Measurements from ENCODE around the gene ODF4.
"Not testable (repeated sequence)": the region's sequence is repeated elsewhere in the genome, so short reads cannot be mapped to it uniquely, and the experiment has no call there.

The ODF4 gene

DNA sequence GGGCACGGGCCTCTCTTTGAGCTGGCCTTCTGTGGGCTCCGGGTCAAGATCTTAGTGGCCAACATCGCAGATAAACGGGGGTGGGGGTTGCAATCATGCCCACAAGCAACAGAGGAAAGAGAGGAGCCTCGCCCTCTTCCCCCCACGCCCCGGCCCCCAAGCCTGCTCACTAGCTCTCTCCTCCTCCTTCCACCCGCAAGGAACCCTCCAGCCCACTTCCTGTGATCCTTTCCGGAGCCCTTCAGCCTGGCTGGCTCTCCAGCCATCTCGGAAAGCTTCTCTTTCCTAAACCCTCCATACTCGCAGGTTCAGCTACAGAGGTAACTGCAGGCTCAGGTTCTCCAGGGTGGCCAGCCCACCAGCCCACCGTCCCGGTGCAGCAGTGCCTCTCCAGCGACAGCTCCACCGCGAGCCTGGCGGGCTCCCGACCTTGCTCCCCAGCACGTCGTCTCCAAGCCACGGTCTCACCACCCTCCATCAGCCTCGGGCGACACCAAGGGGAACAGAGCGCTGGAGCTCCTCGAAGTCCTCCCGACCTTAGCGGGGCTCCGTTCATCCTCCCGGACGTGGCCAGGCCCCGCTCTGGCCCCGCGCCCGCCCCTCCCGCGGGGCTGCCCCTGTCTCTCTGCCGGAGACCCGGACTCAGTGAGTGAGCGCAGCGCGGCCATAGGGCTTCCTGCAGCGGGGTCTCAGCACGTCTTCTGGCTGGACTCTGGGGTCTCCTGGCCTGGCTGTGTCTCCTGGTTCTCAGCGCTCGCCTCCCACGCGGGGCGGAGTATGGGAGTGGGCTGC lies 12.9 kb upstream of the ODF4 start:
- peak; percentile 32 for DNase-seq (ENCODE audit: low read depth)

GRCh38 chr17:8327303-8327649 lies 12.4 kb upstream of the ODF4 start:
- no peak for DNase-seq (ENCODE audit: low read depth)

DNA sequence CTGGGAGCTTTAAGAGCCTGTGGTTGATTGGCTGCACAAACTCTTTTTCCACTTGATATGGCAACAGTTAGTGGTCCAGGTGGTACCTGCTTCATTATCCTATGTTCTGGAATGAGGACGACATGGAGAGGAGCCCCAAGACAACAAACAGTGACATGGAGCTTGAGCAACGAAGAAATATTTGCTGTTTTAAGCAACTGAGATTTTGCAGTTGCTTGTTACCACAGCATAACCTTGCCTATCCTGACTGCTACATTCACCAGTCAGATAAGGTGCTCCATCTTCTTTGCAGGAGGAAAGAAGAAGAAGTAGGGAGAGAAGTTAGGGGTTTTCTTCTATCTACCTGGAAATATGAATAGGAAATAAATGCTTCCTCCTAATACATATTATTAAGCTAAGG lies 7.5 kb upstream of the ODF4 start:
- no peak for DNase-seq (ENCODE audit: low read depth)

GRCh38 chr17:8332688-8333087 lies 7.0 kb upstream of the ODF4 start:
- DNase-seq (ENCODE audit: low read depth): no peak

- no peak for DNase-seq (ENCODE audit: low read depth)
These were observed 6.4 kb upstream of the ODF4 start for GRCh38 chr17:8333281-8333680.

DNA sequence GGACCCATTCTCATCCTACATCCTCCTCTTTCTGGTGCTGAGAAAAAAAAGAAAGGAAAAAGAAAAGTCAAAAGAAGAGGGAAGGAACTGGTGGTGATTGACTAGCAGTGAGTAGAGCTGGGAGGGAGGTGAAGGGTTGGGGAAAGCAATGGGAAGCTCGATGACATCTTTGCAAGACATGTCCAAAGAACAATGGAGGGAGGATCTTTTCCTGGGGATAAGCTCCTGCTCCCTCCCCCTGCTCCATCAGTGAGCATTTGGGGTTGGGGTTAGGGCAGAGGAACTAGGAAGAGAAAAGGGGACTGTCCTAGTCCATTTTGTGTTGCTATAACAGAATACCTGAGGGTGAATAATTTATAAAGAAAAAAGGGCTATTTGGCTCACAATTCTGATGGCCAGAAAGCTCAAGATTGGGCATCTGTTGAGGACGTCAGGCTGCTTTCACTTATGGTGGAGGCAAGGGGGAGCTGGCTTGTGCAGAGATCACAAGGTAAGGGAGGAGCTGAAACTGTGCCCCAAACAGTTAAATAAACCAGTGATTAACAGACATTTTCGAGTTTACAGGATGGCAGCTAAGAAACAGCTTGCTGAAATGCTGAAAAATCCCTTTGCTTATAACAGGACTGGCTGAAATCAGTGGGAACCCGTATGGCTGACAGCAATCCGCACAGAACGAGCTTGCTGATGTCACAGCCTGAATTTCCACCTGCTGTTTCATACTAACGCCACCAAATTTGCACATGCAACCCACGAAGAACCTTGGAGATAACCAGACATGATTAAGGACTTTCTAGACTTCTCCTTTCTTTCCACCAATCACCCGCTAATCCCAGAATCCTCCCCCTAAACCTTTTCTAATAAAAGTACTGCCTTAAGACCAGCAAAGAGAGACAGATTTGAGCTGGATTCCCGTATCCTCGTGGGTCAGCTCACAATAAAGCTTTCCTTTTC lies 1.6 kb upstream of the ODF4 start:
- no peak for DNase-seq (ENCODE audit: low read depth)

GRCh38 chr17:8338753-8339140 lies 893 bp upstream of the ODF4 start:
- DNase-seq (ENCODE audit: low read depth): no peak

GRCh38 chr17:8341456-8341855 lies 1.8 kb downstream of the ODF4 start:
- no peak for DNase-seq (ENCODE audit: low read depth)

GRCh38 chr17:8345052-8345690 lies 5.5 kb downstream of the ODF4 start:
- DNase-seq (ENCODE audit: low read depth): no peak

- no peak for DNase-seq (ENCODE audit: low read depth)
These were observed 6.5 kb downstream of the ODF4 start for GRCh38 chr17:8345951-8346665.

- not testable (repeated sequence) for DNase-seq (ENCODE audit: low read depth)
These were observed 7.4 kb downstream of the ODF4 start for GRCh38 chr17:8347001-8347400.

DNA sequence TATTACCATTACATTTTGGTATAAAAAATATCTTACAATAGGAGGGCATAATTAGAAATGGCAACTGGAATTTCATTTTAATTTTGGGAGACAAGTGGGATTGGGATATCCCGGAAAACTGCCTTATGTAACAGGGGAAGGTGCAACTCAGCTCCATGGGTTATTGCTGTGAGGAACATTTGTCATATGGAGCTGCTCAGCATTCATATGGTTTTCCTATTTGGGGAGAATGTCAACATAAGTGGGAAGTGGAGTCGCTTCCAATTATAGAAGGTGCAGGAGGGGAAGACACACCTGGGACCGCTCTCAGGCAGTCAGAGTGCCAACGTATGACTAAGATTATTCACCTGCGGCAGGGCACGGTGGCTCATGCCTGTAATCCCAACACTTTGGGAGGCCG lies 10.7 kb downstream of the ODF4 start:
- DNase-seq (ENCODE audit: low read depth): no peak

DNA sequence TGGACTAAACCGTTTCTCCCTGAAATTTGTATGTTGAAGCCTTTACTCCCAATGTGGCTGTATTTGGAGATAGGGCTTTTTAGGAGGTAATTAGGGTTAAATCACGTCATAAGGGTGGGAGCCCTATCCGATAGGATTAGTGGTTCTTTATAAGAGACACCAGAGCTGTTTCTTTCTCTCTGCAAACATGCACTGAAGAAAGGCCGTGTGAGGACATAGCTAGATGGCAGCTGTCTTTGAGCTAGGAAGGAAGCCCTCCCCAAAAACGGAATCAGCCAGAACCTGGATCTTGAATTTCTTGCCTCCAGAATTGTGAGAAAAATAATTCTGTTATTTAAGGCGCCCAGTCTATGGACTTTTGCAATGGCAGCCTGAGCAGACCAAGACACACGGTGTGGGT lies 14.1 kb downstream of the ODF4 start:
- no peak for DNase-seq (ENCODE audit: low read depth)

DNA sequence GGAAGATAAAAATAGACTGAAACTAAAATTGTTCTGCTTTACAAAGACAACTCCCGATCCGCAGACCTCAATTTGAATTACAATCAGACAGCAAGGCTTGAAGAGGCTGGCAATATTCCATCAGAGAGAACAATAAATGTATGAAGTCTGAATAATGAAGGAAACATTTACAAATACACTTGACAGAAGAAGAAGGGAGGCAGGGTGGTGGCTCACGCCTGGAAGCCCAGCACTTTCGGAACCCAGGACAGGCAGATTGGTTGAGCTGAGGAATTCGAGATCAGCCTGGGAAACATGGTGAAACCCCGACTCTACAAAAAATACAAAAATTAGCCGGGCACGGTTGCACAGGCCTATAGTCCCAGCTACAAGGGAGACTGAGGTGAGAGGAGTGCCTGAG lies 14.6 kb downstream of the ODF4 start:
- no peak for DNase-seq (ENCODE audit: low read depth)

DNA sequence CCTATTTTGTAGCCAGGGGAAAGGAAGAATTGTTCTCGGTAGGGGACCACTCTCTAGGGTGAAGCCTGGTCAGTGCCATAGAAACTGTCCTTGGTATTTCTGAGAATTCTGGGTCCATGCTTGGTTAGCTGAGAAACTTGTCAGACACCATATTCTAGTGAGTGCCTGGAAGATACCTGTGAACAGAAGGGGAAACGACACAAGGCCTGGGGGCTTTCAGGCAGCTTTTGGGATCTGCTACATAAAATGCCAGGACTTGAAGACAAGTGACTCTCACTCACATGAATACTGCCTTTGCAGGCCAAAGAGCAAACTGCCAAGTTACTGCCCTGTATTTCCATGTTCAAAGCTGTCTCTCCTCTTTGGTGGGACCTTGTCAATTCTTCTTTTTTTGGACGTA lies 18.3 kb downstream of the ODF4 start:
- no peak for DNase-seq (ENCODE audit: low read depth)

DNA sequence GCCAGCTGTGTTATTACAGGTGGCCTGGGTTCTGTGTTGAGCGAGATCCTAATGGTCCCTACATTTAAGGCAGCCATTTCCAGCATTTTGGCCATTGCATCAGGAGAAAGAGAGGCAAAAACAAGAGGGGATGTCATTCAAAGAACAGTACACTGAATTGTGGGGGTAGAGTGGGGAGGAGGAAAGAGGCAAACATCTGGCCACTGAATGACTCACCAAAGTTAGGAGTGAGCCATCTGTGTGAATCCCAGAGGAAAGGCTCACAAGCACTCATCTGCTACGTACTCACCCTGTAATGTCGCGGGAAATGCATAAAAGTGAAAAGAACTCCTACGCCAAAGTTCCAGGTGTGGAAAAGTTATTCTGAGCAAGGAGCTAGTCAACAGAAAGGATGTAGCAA lies 20.1 kb downstream of the ODF4 start:
- peak; percentile 89 for DNase-seq (ENCODE audit: low read depth)

GRCh38 chr17:8360260-8360659 lies 20.6 kb downstream of the ODF4 start:
- no peak for DNase-seq (ENCODE audit: low read depth)

DNA sequence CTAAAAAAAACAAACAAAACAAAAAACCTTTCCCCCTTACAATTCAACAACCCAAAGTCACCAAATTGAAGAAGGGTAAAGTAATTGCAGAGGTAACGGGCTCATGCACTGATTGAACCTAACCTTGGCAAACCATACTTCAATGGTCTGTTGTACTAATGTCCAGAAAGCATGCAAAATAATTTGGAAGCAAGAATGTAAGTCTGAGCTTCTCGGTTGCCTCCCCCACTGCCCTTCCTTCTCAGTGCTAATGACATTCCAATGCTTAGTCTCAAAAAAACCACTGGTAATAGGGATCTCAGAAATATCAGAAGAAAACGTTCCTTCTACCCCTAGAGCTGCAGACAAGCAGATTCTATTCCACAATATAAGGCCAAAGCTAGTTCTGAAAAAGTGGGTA lies 21.1 kb downstream of the ODF4 start:
- no peak for DNase-seq (ENCODE audit: low read depth)

GRCh38 chr17:8362651-8363332 lies 23.2 kb downstream of the ODF4 start:
- DNase-seq (ENCODE audit: low read depth): peak; percentile 48

GRCh38 chr17:8365143-8365542 lies 25.5 kb downstream of the ODF4 start:
- peak; percentile 71 for DNase-seq (ENCODE audit: low read depth)

DNA sequence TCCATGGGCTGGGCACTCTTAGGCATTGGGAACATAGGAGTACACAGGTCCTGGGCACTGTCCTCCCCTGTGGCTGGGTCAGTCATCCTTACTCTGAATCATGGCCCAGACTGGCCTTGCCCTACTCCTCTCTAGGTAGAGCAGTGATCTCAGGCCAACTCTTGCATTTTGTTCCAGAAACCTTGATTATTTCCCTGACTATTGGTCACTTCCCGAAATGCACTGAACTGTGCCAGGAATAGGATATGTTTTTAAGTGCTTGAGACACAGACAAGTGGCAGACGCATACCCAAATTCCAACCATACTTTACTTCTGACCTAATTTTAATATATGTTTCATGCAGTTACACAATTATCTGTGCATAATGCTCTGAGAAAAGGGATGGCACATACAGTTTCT lies 26.6 kb downstream of the ODF4 start:
- peak; percentile 75 for DNase-seq (ENCODE audit: low read depth)

DNA sequence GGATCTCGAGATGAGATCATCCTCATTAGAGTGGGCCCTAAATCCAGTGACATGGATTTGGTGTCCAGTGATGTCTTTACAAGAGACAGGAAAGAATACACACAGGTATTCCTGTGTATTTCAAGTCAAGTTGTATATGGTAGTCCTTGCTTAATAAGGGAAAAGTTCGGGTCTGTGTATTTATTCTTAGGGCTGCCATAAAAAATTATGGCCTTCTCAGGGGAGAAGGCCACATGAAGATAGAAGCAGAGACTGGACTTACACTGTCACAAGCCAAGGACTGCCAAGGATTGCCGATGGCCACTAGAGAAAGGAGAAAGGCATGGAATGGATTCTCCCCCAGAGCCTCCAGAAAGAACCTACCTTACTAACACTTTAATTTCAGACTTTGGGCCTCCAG lies 28.6 kb downstream of the ODF4 start:
- no peak for DNase-seq (ENCODE audit: low read depth)
